ENCODE data around the gene IL24. TPM values are rescaled to one million over a fixed set of nuclear protein-coding genes. Genes with fewer than 3 reads are reported as not detected.

The IL24 gene
- total and polyA plus RNA-seq, 10 of the 15 experiments (the other 5 are each of a cell fraction or from before 2014, with no cell fraction given) = 0.05 to 19.8 (median 0.35) TPM; not detected in 1

GRCh38 chr1:206916000-206916709, 18.9 kb downstream of the IL24 start:
- FAIRE-seq = no peak
- peaks cover 7 to 30% of the 10 kb centered on the region in 2 experiments for H3K36me3 ChIP-seq (ENCODE audit: control insufficient read depth in 2 of 2, insufficient read depth in 2 of 2, low read length in 1 of 2)
- ChIA-PET RAD21 (ENCODE audit: unreplicated experiment) (interaction anchor here (0.6 to 12.9 kb wide), 6 partner anchors 15 to 490 kb away, joined by 3 to 371 read pairs (median 14); no protein-coding TSS in a partner anchor), SMC1A (ENCODE audit: uncharacterized antibody, unreplicated experiment) (interaction anchor here (0.8 to 12.6 kb wide), 14 partner anchors 9 to 306 kb away, joined by 3 to 431 read pairs (median 5); no protein-coding TSS in a partner anchor), CTCF (interaction anchor here (0.9 to 12.9 kb wide), 16 partner anchors 9 to 309 kb away, joined by 3 to 643 read pairs (median 5); partner anchors contain the start of genes FCAMR, IL19 and IL20), POLR2A (interaction anchor here (0.5 to 12.2 kb wide), 4 partner anchors 15 to 661 kb away, joined by 3 to 222 read pairs (median 5); no protein-coding TSS in a partner anchor)
- peak overlapping the region; percentile 86 for H3K4me3 ChIP-seq
- no peak overlapping the region for H2AFZ ChIP-seq (ENCODE audit: control insufficient read depth, low read depth, low read length)
- DNase-seq (ENCODE audit: low read depth, low spot score) = no peak
- H3K27me3 ChIP-seq (replicated peaks in 1 of 2; ENCODE audit: control insufficient read depth in 2 of 2, insufficient read depth in 2 of 2, low read length in 1 of 2) = no peaks in the 10 kb centered on the region
- H3K4me1 ChIP-seq (ENCODE audit: control insufficient read depth, insufficient read depth, low read length) = peaks cover 41% of the 10 kb centered on the region
- intact Hi-C loops (cut with micrococcal nuclease; ENCODE audit: unreplicated experiment) (loop anchor here (10.0 kb wide), 1 partner anchor 411 kb away; the partner anchor contains the start of gene RASSF5), in situ Hi-C loops (cut with MboI) (no loop called here)
- H3K27ac ChIP-seq (ENCODE audit: control insufficient read depth, insufficient read depth) = peak overlapping the region; percentile 28
- BruUV-seq (replicated peaks) = no TSS peak
- H3K4me2 ChIP-seq (ENCODE audit: control insufficient read depth, insufficient read depth) = peak overlapping the region; percentile 95
- TF ChIP-seq FOS (IDR thresholded peaks at IDR 0.05; ENCODE audit: borderline replicate concordance, extremely low read depth, insufficient read length) = no peak
- no peak for TF ChIP-seq CUX1 (IDR thresholded peaks at IDR 0.05; ENCODE audit: insufficient replicate concordance, low read depth, low read length)
- TF ChIP-seq HSF1 (IDR thresholded peaks at IDR 0.05; ENCODE audit: low read depth, low read length) = no peak
- peak; percentile 75 for TF ChIP-seq PKNOX1 (IDR thresholded peaks at IDR 0.05)
- TF ChIP-seq IKZF2 (IDR thresholded peaks at IDR 0.05) = no peak
- TF ChIP-seq PBX3 (IDR thresholded peaks at IDR 0.05; ENCODE audit: insufficient replicate concordance, low read depth, low read length) = peak; percentile 30
- 0 out of 2 replicates have a peak, but pooled peaks have one; percentile 19 for TF ChIP-seq DPF2 (IDR thresholded peaks at IDR 0.05)
- peak; percentile 62; the same call in 1 of the 2 replicates for TF ChIP-seq POLR2AphosphoS2 (IDR thresholded peaks at IDR 0.05; ENCODE audit: low read depth, low read length)
- H3K9ac ChIP-seq (ENCODE audit: control insufficient read depth, insufficient read depth, low read length) = peak overlapping the region; percentile 13; the same call in 1 of the 2 replicates
- peaks cover 78% of the 10 kb centered on the region for H3K79me2 ChIP-seq (ENCODE audit: control insufficient read depth, insufficient read depth, low read length)
- peaks cover 7% of the 10 kb centered on the region for H4K20me1 ChIP-seq (ENCODE audit: control insufficient read depth, insufficient read depth)
- WGBS (ENCODE audit: insufficient coverage, insufficient replicate concordance, low lambda C conversion rate, missing lambda C conversion rate) = 50% methylated on average over 7 of the region's 8 CpGs
- ATAC-seq = no peak
- H3K9me3 ChIP-seq (replicated peaks; ENCODE audit: control insufficient read depth, insufficient read depth, low read length) = no peaks in the 10 kb centered on the region
